SK-N-SH treated with all-trans-retinoic acid at 6 μM for 48 hours (cell line): ENCODE results near the gene COL28A1.

Experiments
- ATAC-seq: fragments of 200-7000 bp; cut with Tn5 transposase; 3 replicates; pipeline ENCODE4 v1.9.1; 2020; ENCODE audit warnings: mild to moderate bottlenecking, moderate library complexity
- ARNTL ChIP-seq: fragments of 450-650 bp; formaldehyde crosslinking; IDR thresholded peaks from 2 replicates; pipeline ENCODE4 v1.5.0; 2020; ENCODE audit warnings: low read depth, mild to moderate bottlenecking, moderate library complexity, borderline replicate concordance
- BACH2 ChIP-seq: fragments of 250-450 bp; sonication (Bioruptor Pico); IDR thresholded peaks from 2 replicates; pipeline ENCODE4 v1.9.0; 2021; ENCODE audit warnings: mild to moderate bottlenecking, borderline replicate concordance
- CSDC2 ChIP-seq: fragments of 250-450 bp; sonication (Bioruptor Pico); IDR thresholded peaks from 2 replicates; pipeline ENCODE4 v1.5.0; 2020; ENCODE audit warnings: mild to moderate bottlenecking, moderate library complexity
- ESRRG ChIP-seq: fragments of 250-450 bp; sonication (Bioruptor Pico); IDR thresholded peaks from 2 replicates; pipeline ENCODE4 v1.6.1; 2021; ENCODE audit warnings: mild to moderate bottlenecking
- GLIS3 ChIP-seq: fragments of 250-450 bp; sonication (Bioruptor Pico); IDR thresholded peaks from 2 replicates; pipeline ENCODE4 v1.5.0; 2020; ENCODE audit warnings: mild to moderate bottlenecking, moderate library complexity
- ISL1 ChIP-seq: fragments of 250-450 bp; sonication (Bioruptor Pico); IDR thresholded peaks from 2 replicates; pipeline ENCODE4 v2.1.2; 2022; ENCODE audit warnings: mild to moderate bottlenecking, moderate library complexity
- OSR1 ChIP-seq: fragments of 250-450 bp; sonication (Bioruptor Pico); IDR thresholded peaks from 2 replicates; pipeline ENCODE4 v1.8.0; 2022; ENCODE audit warnings: moderate library complexity, mild to moderate bottlenecking, inconsistent platforms
- PPARA ChIP-seq: fragments of 250-450 bp; sonication (Bioruptor Pico); IDR thresholded peaks from 2 replicates; pipeline ENCODE4 v1.5.0; 2020; ENCODE audit warnings: mild to moderate bottlenecking, borderline replicate concordance
- RARB ChIP-seq: fragments of 250-450 bp; sonication (Bioruptor Pico); IDR thresholded peaks from 2 replicates; pipeline ENCODE4 v1.8.0; 2021; ENCODE audit warnings: mild to moderate bottlenecking, moderate library complexity
- SNAI2 ChIP-seq: fragments of 250-450 bp; sonication (Bioruptor Pico); IDR thresholded peaks from 2 replicates; pipeline ENCODE4 v1.5.0; 2020; ENCODE audit warnings: mild to moderate bottlenecking, moderate library complexity
- TCF4 ChIP-seq: fragments of 250-450 bp; sonication (Bioruptor Pico); IDR thresholded peaks from 2 replicates; pipeline ENCODE4 v1.8.0; 2021; ENCODE audit warnings: mild to moderate bottlenecking, moderate library complexity, borderline replicate concordance
- TOX ChIP-seq: fragments of 250-450 bp; sonication (Bioruptor Pico); IDR thresholded peaks from 2 replicates; pipeline ENCODE4 v1.8.0; 2021; ENCODE audit warnings: mild to moderate bottlenecking, moderate library complexity, borderline replicate concordance
- ZC3H10 ChIP-seq: fragments of 250-450 bp; sonication (Bioruptor Pico); IDR thresholded peaks from 2 replicates; pipeline ENCODE4 v1.5.1; 2021; ENCODE audit warnings: mild to moderate bottlenecking, moderate library complexity
- ZFP3 ChIP-seq: fragments of 250-450 bp; sonication (Bioruptor Pico); IDR thresholded peaks from 2 replicates; pipeline ENCODE4 v1.5.0; 2020; ENCODE audit warnings: mild to moderate bottlenecking, moderate library complexity
- ZFP30 ChIP-seq: fragments of 450-650 bp; formaldehyde crosslinking; IDR thresholded peaks from 2 replicates; pipeline ENCODE4 v1.5.0; 2022; ENCODE audit warnings: mild to moderate bottlenecking, moderate library complexity
- ZNF565 ChIP-seq: fragments of 450-650 bp; formaldehyde crosslinking; conservative IDR thresholded peaks from 2 replicates; pipeline ENCODE4 v1.5.0; 2020; ENCODE audit warnings: low read depth, mild to moderate bottlenecking, moderate library complexity
- ZNF70 ChIP-seq: fragments of 450-650 bp; formaldehyde crosslinking; IDR thresholded peaks from 2 replicates; pipeline ENCODE4 v1.5.0; 2020; ENCODE audit warnings: mild to moderate bottlenecking, moderate library complexity
- ZNF8 ChIP-seq: fragments of 450-650 bp; formaldehyde crosslinking; IDR thresholded peaks from 2 replicates; pipeline ENCODE4 v1.5.0; 2020; ENCODE audit warnings: mild to moderate bottlenecking, moderate library complexity
- TF ChIP-seq, protein P1 (sequence below): fragments of 250-450 bp; sonication (Bioruptor Pico); IDR thresholded peaks from 2 replicates; pipeline ENCODE4 v1.5.1; 2021; ENCODE audit warnings: mild to moderate bottlenecking, moderate library complexity
- TF ChIP-seq, protein P2 (sequence below): fragments of 250-450 bp; sonication (Bioruptor Pico); IDR thresholded peaks from 2 replicates; pipeline ENCODE4 v1.8.0; 2021; ENCODE audit warnings: low read depth, mild to moderate bottlenecking, moderate library complexity, borderline replicate concordance
- TF ChIP-seq, protein P3 (sequence below): fragments of 250-450 bp; sonication (Bioruptor Pico); IDR thresholded peaks from 2 replicates; pipeline ENCODE4 v1.5.1; 2020; ENCODE audit warnings: low read depth, mild to moderate bottlenecking, moderate library complexity
- TF ChIP-seq, protein P4 (sequence below): fragments of 250-450 bp; sonication (Bioruptor Pico); IDR thresholded peaks from 2 replicates; pipeline ENCODE4 v1.5.0; 2020; ENCODE audit warnings: mild to moderate bottlenecking, moderate library complexity

COL28A1 gene

DNA sequence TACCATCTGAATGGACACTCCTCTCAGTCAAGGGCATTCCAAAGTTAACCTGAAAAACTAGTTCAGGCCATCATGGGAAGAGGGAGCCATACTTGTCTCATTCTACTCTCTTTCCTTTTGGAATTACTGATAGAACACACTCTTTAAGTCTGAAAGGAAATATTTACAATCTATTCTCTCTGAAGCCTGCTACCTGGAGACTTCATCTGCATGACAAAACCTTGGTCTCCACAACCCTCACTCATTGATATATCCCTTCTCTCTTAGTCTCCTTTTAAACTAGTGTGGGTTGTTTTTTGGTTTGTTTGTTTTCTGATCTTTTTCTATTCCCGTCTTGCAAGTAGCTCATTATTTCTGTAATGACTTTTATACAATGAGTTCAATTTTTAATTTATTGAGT, 183.8 kb downstream of the COL28A1 start:
- ATAC-seq, result no peak

DNA sequence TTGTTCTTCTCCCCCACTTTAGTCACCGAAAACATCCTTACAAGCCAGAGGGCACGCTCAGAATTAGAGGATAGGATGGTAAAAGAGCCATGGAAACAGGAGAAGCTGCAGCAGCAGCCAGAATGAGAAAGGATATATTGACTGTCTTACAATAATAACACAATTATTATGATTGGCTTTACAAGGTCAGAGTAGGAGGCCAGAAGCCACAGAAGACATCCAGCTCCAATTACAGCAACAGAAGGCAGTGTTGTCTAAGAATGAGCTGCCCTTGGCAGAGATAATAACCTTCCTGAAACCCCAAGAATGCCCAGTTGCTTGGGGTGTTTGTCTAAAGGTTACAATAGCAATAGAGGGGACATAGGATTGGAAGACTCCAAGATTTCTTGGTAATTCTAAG, 184.5 kb downstream of the COL28A1 start:
- no peak for ATAC-seq

More for the DNA sequence above, 183.8 kb downstream of the COL28A1 start:
- TF ChIP-seq ZNF565 (CRISPR knock-in tag), result no peak
- TF ChIP-seq TOX, result no peak
- no peak for TF ChIP-seq ZFP3 (CRISPR knock-in tag)
- no peak for TF ChIP-seq ZNF70 (CRISPR knock-in tag)
- no peak for TF ChIP-seq RARB (CRISPR knock-in tag)
- no peak for TF ChIP-seq SNAI2 (CRISPR knock-in tag)
- TF ChIP-seq ARNTL, result no peak

DNA sequence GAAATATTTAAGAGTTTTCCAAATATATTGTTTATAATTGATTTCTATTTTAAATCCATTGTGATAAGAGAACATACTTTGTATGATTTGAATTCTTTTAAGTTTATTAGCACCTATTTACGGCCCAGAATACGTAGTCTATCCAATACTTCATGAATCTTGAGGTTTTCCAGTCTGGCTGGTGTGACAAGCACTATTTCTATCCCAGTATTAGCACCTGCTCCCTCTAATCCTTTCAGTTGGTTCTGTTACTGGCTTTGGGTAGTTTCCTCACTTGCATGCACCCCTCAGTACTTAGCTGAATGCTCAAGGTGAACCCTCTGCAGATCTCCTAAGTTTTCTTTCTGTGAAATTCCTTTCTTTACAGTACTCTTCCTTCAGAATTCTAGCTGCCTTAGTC, 186.5 kb downstream of the COL28A1 start:
- ATAC-seq, result no peak
- TF ChIP-seq SNAI2 (CRISPR knock-in tag) (no peak), CSDC2 (CRISPR knock-in tag) (no peak), RARB (CRISPR knock-in tag) (no peak), TCF4 (CRISPR knock-in tag) (no peak), GLIS3 (CRISPR knock-in tag) (no peak), ISL1 (CRISPR knock-in tag) (no peak), TOX (no peak), ESRRG (CRISPR knock-in tag) (no peak), BACH2 (CRISPR knock-in tag) (no peak), ZNF70 (CRISPR knock-in tag) (no peak), ZNF565 (CRISPR knock-in tag) (no peak), OSR1 (CRISPR knock-in tag) (no peak)
- TF ChIP-seq, protein P1, sequence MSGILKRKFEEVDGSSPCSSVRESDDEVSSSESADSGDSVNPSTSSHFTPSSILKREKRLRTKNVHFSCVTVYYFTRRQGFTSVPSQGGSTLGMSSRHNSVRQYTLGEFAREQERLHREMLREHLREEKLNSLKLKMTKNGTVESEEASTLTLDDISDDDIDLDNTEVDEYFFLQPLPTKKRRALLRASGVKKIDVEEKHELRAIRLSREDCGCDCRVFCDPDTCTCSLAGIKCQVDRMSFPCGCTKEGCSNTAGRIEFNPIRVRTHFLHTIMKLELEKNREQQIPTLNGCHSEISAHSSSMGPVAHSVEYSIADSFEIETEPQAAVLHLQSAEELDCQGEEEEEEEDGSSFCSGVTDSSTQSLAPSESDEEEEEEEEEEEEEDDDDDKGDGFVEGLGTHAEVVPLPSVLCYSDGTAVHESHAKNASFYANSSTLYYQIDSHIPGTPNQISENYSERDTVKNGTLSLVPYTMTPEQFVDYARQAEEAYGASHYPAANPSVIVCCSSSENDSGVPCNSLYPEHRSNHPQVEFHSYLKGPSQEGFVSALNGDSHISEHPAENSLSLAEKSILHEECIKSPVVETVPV (CRISPR knock-in tag), result no peak
- TF ChIP-seq, protein P2, sequence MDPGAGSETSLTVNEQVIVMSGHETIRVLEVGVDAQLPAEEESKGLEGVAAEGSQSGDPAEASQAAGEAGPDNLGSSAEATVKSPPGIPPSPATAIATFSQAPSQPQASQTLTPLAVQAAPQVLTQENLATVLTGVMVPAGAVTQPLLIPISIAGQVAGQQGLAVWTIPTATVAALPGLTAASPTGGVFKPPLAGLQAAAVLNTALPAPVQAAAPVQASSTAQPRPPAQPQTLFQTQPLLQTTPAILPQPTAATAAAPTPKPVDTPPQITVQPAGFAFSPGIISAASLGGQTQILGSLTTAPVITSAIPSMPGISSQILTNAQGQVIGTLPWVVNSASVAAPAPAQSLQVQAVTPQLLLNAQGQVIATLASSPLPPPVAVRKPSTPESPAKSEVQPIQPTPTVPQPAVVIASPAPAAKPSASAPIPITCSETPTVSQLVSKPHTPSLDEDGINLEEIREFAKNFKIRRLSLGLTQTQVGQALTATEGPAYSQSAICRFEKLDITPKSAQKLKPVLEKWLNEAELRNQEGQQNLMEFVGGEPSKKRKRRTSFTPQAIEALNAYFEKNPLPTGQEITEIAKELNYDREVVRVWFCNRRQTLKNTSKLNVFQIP (CRISPR knock-in tag), result no peak
- TF ChIP-seq, protein P3, sequence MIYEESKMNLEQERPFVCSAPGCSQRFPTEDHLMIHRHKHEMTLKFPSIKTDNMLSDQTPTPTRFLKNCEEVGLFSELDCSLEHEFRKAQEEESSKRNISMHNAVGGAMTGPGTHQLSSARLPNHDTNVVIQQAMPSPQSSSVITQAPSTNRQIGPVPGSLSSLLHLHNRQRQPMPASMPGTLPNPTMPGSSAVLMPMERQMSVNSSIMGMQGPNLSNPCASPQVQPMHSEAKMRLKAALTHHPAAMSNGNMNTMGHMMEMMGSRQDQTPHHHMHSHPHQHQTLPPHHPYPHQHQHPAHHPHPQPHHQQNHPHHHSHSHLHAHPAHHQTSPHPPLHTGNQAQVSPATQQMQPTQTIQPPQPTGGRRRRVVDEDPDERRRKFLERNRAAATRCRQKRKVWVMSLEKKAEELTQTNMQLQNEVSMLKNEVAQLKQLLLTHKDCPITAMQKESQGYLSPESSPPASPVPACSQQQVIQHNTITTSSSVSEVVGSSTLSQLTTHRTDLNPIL, result no peak
- TF ChIP-seq, protein P4, sequence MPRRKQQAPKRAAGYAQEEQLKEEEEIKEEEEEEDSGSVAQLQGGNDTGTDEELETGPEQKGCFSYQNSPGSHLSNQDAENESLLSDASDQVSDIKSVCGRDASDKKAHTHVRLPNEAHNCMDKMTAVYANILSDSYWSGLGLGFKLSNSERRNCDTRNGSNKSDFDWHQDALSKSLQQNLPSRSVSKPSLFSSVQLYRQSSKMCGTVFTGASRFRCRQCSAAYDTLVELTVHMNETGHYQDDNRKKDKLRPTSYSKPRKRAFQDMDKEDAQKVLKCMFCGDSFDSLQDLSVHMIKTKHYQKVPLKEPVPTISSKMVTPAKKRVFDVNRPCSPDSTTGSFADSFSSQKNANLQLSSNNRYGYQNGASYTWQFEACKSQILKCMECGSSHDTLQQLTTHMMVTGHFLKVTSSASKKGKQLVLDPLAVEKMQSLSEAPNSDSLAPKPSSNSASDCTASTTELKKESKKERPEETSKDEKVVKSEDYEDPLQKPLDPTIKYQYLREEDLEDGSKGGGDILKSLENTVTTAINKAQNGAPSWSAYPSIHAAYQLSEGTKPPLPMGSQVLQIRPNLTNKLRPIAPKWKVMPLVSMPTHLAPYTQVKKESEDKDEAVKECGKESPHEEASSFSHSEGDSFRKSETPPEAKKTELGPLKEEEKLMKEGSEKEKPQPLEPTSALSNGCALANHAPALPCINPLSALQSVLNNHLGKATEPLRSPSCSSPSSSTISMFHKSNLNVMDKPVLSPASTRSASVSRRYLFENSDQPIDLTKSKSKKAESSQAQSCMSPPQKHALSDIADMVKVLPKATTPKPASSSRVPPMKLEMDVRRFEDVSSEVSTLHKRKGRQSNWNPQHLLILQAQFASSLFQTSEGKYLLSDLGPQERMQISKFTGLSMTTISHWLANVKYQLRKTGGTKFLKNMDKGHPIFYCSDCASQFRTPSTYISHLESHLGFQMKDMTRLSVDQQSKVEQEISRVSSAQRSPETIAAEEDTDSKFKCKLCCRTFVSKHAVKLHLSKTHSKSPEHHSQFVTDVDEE (CRISPR knock-in tag), result no peak
- TF ChIP-seq, all 23 proteins: peak for 0

More for the DNA sequence above, 184.5 kb downstream of the COL28A1 start:
- TF ChIP-seq SNAI2 (CRISPR knock-in tag) (no peak), RARB (CRISPR knock-in tag) (no peak), ZC3H10 (no peak), ZFP30 (CRISPR knock-in tag) (no peak), ZNF565 (CRISPR knock-in tag) (no peak), PPARA (CRISPR knock-in tag) (no peak)
- TF ChIP-seq, protein P3, result no peak

DNA sequence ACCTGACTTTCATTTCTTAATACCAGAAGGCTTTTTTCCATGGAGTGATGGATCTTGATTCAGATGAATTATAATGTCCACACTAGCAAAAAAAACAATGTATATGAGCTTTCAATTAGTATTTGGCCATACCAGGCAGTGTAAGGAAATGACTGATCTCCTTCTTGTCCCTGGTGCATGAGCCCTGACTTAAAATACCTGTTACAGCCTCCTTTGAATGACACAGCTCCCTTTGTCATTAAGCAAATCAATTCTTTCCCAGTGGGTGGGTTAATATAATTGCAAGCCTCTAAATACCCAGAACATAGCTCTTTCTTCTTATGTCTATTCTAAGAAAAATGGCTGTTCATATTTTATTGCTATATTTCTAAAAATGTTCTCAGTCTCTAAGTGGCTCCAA, 188.6 kb downstream of the COL28A1 start:
- ATAC-seq, result no peak
- TF ChIP-seq ESRRG (CRISPR knock-in tag) (no peak), OSR1 (CRISPR knock-in tag) (no peak), PPARA (CRISPR knock-in tag) (no peak), ISL1 (CRISPR knock-in tag) (no peak), ZFP3 (CRISPR knock-in tag) (no peak), SNAI2 (CRISPR knock-in tag) (no peak), ZNF70 (CRISPR knock-in tag) (no peak), ZNF565 (CRISPR knock-in tag) (no peak), RARB (CRISPR knock-in tag) (no peak), ZFP30 (CRISPR knock-in tag) (no peak), ZNF8 (no peak)
- TF ChIP-seq, protein P3, result no peak
- TF ChIP-seq, protein P2 (CRISPR knock-in tag), result no peak
- TF ChIP-seq, protein P1 (CRISPR knock-in tag), result no peak
